ENCODE results near the gene S100A4.
A peak's percentile ranks its signal among the peaks of the same experiment; 100 is the strongest.
"Not testable (repeated sequence)": the region's sequence is repeated elsewhere in the genome, so short reads cannot be mapped to it uniquely, and the experiment has no call there.

Gene S100A4

GRCh38 chr1:153533689-153534201, 11.9 kb downstream of the S100A4 start:
- no peak for DNase-seq (ENCODE audit: low read depth)

DNA sequence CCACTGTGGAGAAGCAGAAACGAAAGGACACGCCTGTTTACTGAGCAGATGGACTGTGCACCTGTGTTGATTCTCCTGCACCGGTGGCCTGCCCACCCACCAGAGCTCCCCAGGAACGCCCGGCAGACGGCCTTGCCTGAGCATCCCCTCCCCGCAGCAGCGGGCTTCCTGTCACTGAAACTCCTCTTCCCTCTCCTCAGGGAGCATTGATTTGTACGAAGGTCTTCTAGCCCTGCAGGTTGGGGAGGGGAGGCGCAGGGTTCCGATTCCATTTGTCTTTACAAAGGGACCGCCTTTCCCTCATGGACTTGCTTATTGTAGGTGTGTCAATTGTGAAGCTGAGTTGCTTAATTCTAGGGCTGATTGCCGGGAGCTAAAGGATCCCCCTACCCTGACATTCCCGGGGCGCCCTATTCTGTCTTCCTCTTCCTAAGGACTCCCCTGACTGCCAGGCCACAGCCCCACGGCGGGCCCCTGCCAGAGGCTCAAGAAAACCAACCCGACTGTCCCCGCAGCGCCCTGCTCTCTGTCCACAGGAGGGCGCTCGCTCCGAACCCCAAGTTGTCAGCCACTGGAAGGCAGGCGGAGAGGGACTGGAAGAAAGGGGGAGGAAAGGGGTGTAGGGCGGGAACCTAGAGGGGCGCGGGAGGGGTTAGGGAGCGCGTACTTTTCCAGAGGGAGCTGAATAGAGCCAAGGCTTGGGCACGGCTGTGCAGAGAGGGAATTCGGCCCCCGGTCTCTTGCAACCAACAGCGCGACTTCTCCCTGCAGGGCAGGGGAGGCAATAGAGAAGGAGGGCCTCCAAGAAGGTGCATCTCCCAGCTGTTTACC, 12.6 kb downstream of the S100A4 start:
- peak; percentile 66 for DNase-seq (ENCODE audit: low read depth)

- DNase-seq (ENCODE audit: low read depth): no peak
Measured at GRCh38 chr1:153532181-153532580, 13.4 kb downstream of the S100A4 start.

GRCh38 chr1:153531638-153532037, 14.0 kb downstream of the S100A4 start:
- no peak for DNase-seq (ENCODE audit: low read depth)

- DNase-seq (ENCODE audit: low read depth): no peak
Measured at GRCh38 chr1:153527683-153528040, 17.9 kb downstream of the S100A4 start.

DNA sequence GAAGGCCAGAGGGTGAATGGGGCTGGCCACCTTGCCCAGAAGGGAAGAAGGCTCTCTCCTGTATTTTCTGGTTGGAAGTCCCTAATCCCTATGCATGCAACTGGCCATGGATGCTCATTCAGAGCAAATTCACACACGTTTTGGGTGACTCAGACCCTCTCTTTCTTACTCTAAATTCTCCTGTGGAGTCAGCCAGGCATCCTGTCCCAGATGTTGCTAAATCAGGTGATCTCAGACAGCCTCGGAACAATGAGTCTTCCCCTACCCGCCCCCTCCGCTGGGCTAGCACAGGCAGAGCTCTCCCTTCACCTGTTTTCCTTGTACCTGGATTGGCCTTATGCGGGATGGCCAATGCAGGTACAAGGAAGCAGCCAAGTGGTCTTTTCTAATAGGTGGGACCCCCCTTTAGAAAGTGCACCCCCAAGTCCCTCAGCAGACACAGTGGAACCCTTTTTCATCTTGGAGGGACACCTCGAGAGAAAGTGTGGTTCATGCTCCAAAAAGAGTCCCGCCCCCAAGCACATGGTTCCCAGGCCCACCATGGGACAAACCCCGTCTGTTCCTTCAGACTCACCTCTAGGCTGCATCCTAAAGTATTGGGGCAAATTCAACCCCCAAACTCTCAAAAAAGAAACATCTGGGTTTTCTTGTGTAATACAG, 18.5 kb downstream of the S100A4 start:
- no peak for DNase-seq (ENCODE audit: low read depth)

GRCh38 chr1:153526132-153526543, 19.5 kb downstream of the S100A4 start:
- no peak for DNase-seq (ENCODE audit: low read depth)

DNA sequence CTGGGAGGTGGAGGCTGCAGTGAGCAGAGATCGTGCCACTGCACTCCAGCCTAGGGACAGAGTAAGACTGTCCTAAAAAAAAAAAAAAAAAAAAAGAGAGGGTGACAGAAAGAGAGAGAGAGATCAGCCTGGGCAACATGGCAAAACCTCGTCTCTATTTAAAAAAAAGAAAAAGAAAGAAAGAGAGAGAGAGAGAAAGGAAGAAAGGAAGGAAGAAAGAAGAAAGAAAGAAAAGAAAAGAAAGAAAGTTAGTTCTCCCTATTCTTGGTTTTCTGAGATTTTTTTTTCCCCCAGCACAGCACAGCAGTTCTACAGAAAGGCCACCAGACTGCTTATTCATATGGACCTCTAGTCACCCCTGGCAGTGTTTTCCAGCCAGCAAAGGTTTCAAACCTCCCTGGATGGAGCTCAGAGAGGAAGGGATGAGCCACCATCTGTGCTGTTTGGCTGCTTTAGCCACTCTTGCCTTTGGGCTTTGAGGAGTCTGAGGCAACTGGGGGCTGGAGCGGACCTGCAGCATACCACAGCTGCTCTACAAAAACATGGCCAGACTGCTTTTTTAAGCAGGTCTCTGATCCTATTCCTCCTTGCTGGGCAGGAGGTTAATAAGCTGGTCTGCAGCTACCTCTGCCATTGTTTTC, 20.4 kb downstream of the S100A4 start:
- DNase-seq (ENCODE audit: low read depth): no peak

- not testable (repeated sequence) for DNase-seq (ENCODE audit: low read depth)
Measured at GRCh38 chr1:153522353-153523048, 23.1 kb downstream of the S100A4 start.

DNA sequence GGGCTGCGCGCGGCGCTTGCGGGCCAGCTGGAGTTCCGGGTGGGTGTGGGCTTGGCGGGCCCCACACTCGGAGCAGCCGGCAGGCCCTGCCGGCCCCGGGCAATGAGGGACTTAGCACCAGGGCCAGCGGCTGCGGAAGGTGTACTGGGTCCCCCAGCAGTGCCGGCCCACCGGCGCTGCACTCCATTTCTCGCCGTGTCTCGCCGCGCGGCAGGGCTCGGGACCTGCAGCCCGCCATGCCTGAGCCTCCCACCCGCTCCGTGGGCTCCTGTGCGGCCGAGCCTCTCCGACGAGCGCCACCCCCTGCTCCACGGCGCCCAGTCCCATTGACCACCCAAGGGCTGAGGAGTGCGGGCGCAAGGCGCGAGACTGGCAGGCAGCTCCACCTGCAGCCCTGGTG, 23.8 kb downstream of the S100A4 start:
- DNase-seq (ENCODE audit: low read depth): not testable (repeated sequence)

- no peak for DNase-seq (ENCODE audit: low read depth)
Measured at GRCh38 chr1:153520818-153521476, 24.7 kb downstream of the S100A4 start.

DNA sequence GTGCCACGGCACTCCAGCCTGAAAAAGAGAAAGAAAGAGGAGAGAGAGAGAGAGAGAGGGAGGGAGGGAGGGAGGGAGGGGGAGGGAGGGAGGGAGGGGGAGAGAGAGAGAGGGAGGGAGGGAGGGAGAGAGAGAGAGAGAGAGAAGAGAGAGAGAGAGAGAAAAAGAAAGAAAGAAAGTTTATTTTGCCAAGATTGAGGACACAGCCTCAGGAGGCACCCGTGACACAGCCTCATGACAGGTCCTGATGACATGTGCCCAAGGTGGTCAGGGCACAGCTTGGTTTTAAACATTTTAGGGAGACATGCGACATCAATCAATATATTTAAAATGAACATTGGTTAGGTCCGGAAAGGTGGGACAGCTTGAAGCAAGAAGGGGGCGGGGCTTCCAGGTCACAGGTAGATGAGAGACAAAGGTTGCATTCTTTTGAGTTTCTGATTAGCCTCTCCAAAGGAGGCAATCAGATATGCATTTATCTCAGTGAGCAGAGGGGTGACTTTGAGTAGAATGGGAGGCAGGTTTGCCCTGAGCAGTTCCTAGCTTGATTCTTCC, 25.4 kb downstream of the S100A4 start:
- not testable (repeated sequence) for DNase-seq (ENCODE audit: low read depth)

- no peak for DNase-seq (ENCODE audit: low read depth)
Measured at GRCh38 chr1:153519242-153519641, 26.4 kb downstream of the S100A4 start.

DNA sequence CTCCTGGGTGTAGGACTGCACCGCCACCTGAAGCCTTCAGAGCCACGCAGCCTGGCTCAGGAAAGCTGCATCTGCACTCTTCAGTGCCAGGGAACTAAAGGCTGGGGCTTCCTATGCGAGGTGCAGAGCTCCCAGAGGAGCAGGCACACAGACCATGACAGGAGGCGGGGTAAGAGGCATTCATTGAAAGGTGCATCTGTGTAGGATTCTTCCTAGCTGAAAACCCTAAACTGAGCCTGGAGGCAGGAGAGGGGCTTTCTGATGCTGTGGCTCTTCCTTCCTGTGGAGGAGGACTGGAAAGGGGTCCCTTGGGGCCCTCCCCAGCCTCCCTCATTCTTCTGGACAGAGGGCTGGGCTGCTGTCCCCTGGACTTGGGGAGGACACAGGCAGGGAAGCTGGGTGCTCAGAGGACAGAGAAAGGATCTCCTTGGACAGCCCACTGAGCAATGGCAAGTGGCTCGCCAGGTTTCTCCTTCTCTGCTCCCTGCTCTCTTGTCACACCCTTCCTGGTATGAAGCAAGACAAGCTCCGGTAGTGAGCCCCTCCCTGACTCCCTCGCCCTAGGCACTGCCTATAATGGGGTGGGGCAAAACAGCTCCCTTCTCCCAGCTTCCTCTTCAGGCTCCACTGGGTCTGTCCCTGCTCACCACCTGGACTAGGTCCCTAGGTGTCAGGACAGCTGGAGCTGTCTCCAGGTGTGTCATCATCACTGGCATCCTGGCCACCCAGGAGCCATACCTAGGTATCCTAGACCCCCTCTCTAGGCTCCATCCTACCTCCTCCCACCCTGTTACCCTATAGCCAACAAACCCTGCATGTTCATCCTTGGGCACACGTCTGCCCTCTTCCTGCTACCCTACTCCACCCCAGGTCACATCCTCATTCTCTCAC, 29.9 kb downstream of the S100A4 start:
- DNase-seq (ENCODE audit: low read depth): no peak

DNA sequence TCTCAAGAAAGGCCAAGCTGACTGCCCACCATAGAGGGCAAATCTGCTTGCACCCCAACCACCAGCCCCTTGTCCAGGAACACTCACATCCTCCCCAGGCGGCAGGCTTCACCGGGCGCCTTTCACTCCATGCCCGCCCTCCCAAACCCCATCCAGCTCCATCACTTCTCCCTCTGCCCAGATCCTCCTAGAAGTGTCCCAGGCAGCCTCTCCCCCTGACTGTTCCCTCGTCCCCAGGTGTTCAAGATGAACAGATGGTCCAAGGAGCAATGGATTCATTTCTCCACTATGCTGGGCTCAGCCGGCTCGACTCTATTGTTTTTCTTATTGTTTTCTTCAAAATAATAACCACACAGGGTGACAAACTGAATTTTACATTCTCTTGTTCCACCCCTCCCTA, 31.9 kb downstream of the S100A4 start:
- no peak for DNase-seq (ENCODE audit: low read depth)

DNA sequence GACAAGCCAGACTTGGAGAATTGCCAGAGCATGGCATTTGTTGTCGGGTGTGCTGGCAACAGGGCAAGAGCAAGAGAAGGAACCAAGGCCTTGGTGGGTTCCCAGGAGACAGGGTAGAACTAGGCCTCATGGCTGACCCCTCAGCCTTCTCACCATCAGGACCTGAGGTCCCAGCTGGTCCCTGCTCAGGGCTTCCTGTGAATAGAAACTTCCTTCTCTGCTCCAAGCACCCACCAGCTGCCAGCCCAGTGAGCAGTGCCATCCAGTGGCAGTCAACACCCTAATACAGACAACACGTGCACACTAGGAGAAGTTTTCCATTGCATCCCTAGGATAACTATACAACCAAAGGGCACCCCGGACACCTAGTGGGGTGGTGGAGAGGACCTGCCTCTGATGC, 32.6 kb downstream of the S100A4 start:
- no peak for DNase-seq (ENCODE audit: low read depth)

DNA sequence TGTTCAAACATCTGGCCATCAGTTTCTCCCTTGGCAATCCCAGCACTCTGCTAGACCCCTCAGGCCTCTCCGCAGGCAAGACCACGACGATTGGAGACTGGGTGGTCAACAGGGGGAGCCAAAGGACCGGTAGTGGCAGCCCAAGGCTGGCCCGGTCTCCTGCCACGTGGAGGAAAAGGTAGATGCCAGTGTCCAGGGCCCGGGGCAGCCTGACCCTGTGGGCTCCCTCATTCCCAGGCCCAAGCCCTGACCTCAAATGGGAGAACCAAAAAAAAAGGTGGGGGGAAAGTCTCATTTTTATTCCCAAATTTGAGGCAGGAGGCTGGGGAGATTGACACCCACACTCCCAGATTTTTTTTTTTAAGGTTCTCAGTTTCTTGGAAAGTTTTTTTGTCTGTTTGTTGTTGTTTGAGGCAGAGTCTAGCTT, 34.6 kb downstream of the S100A4 start:
- peak; percentile 64 for DNase-seq (ENCODE audit: low read depth)

DNA sequence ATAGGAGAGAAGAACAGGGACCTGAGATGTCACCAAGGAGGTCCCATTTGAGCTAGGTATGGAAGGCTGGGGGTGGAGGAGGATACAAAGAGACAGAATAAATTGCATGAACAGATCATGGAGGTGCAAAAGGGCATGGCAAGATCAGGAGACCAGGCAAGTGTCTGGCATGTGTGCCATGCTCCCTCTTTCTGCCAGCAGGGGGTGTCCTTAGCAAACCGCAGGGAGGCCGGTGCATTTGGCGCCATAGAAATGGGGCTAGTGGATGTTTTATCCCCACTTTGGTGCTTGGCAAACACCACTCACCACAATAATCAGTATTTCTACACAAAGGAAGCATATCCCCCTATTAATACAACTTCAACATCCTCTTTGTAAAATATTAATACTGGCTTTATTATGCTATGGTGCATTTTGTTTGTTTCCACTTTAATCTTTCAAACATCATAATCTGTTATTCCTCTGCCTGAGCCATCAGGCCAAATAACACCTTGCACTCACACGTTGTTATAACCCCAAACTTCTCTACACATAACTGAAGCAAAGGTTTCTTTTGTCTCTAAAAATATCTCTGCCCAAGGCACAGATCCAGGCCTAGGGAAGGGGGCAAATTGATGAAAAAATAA, 35.8 kb downstream of the S100A4 start:
- DNase-seq (ENCODE audit: low read depth): peak; percentile 45

DNA sequence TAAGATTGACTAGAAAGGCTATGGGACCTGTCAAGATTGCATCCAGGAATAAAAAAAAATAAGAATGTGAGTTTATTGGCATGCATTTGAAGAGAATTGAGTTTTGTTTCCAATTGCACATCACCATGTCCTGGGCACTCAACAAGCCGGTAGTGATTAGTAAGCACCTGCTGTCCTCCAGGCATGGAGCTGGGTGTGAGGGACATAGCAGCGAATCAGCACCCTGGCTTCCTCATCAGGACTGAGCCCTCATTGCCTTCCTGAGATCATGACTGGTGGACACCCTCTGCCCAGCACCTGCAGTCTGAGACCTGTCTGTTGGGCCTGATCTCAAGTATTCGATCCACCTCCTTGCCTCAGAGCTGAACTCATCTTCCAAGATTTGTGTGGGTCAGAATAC, 36.6 kb downstream of the S100A4 start:
- DNase-seq (ENCODE audit: low read depth): no peak
